H1 (cell line): ENCODE data around the gene TOM1. TPM values are rescaled to one million over a fixed set of nuclear protein-coding genes. Genes with fewer than 3 reads are reported as not detected.

Experiments used
- CTCF ChIA-PET: fragments of 300-600 bp; sonication (Branson Sonifier 250); formaldehyde crosslinking; loops from one replicate; lab custom pipeline; 2021; ENCODE audit not compliant: partially characterized antibody; lab: Charles Lee
- POLR2A ChIA-PET: fragments of 300-600 bp; sonication (Branson Sonifier 250); formaldehyde crosslinking; loops from one replicate; lab custom pipeline; 2021; ENCODE audit warnings: inconsistent platforms; ENCODE audit not compliant: partially characterized antibody; lab: Charles Lee
- DNase-seq, 2 experiments: peaks; one replicate each; pipeline versions ENCODE4 v3.0.0 to v3.0.0-alpha.2; 2010 to 2022; ENCODE audit warnings: low spot score in 2 of 2, low read depth in 1 of 2, mixed read lengths in 1 of 2
- FAIRE-seq: peaks from 2 replicates; lab custom pipeline; 2011; peaks lifted over from hg19 to GRCh38; lab: Jason Lieb, UNC
- H2AFZ ChIP-seq: 2 replicates; pipeline ENCODE4 v1.8.1; 2012; ENCODE audit warnings: low read length, inconsistent platforms
- H2AK5ac ChIP-seq: 2 replicates; pipeline ENCODE4 v1.6.1; 2013; ENCODE audit warnings: low read depth, low read length
- H2BK120ac ChIP-seq: replicated peaks from 2 replicates; pipeline ENCODE3; 2013; ENCODE audit warnings: low read depth, low read length, inconsistent platforms
- H2BK12ac ChIP-seq: 2 replicates; pipeline ENCODE4 v1.6.1; 2013; ENCODE audit warnings: low read depth, low read length
- H2BK15ac ChIP-seq: 2 replicates; pipeline ENCODE4 v1.6.1; 2013; ENCODE audit warnings: low read length
- H2BK20ac ChIP-seq: 2 replicates; pipeline ENCODE4 v1.6.1; 2013; ENCODE audit warnings: low read length
- H2BK5ac ChIP-seq: 2 replicates; pipeline ENCODE4 v1.6.1; 2013; ENCODE audit warnings: low read depth, low read length
- H3K14ac ChIP-seq: 2 replicates; pipeline ENCODE4 v1.6.1; 2013; ENCODE audit warnings: inconsistent platforms; ENCODE audit not compliant: insufficient read length
- H3K18ac ChIP-seq: 2 replicates; pipeline ENCODE4 v1.6.1; 2013; ENCODE audit warnings: low read length; ENCODE audit errors: extremely low read depth
- H3K23ac ChIP-seq: 2 replicates; pipeline ENCODE4 v1.6.1; 2013; ENCODE audit warnings: inconsistent platforms; ENCODE audit not compliant: insufficient read length
- H3K23me2 ChIP-seq: 2 replicates; pipeline ENCODE4 v1.6.1; 2013; ENCODE audit warnings: low read depth, low read length
- H3K27ac ChIP-seq: 2 replicates; pipeline ENCODE4 v1.6.1; 2011; ENCODE audit warnings: low read depth, low read length, inconsistent platforms
- H3K27me3 ChIP-seq, 4 experiments: replicated peaks in 1 of 4; 1 replicate in 1 of 4; 2 replicates in 3 of 4; pipeline versions ENCODE4 v1.6.1 to v1.8.1; 2011 to 2013; ENCODE audit warnings: low read length in 3 of 4, mild to moderate bottlenecking in 3 of 4, inconsistent platforms in 2 of 4, mixed read lengths in 2 of 4, moderate library complexity in 1 of 4; ENCODE audit not compliant: control insufficient read depth in 3 of 4, insufficient read depth in 3 of 4; ENCODE audit errors: extremely low read depth in 1 of 4
- H3K36me3 ChIP-seq, 4 experiments: 2 replicates each; pipeline versions ENCODE4 v1.6.1 to v1.8.1; 2011 to 2013; ENCODE audit warnings: mild to moderate bottlenecking in 4 of 4, low read length in 3 of 4, moderate library complexity in 2 of 4, control low read depth in 1 of 4, inconsistent platforms in 1 of 4; ENCODE audit not compliant: insufficient read depth in 4 of 4, control insufficient read depth in 2 of 4
- H3K4ac ChIP-seq: replicated peaks from 2 replicates; pipeline ENCODE3; 2013; ENCODE audit warnings: low read length, low read depth, mixed read lengths, inconsistent platforms; ENCODE audit not compliant: insufficient read length
- H3K4me1 ChIP-seq, 4 experiments: replicated peaks in 1 of 4; 1 replicate in 1 of 4; 2 replicates in 3 of 4; pipeline versions ENCODE4 v1.6.1 to v1.8.1; 2011 to 2013; ENCODE audit warnings: low read length in 3 of 4, inconsistent platforms in 2 of 4, mixed read lengths in 1 of 4; ENCODE audit not compliant: insufficient read depth in 4 of 4, control insufficient read depth in 3 of 4
- H3K4me2 ChIP-seq, 2 experiments: 2 replicates each; pipeline versions ENCODE4 v1.6.1 to v1.8.1; 2011 to 2013; ENCODE audit warnings: low read depth in 2 of 2, low read length in 2 of 2, control low read depth in 1 of 2, inconsistent platforms in 1 of 2, mild to moderate bottlenecking in 1 of 2; ENCODE audit not compliant: insufficient read depth in 1 of 2
- H3K4me3 ChIP-seq, 4 experiments: fragments of 200-600, 300-600 bp in 1 of 4; sonication (generic), shearing (Covaris generic), sonication (Bioruptor Twin) in 1 of 4; 2 replicates each; pipeline versions ENCODE4 v1.5.1 to v1.8.1; 2011 to 2016; ENCODE audit warnings: low read length in 4 of 4, low read depth in 3 of 4, control low read depth in 2 of 4, inconsistent platforms in 2 of 4, mild to moderate bottlenecking in 2 of 4, mixed read lengths in 1 of 4, moderate library complexity in 1 of 4; ENCODE audit not compliant: insufficient read depth in 2 of 4; ENCODE audit errors: extremely low read depth in 1 of 4
- H3K56ac ChIP-seq: replicated peaks from 2 replicates; pipeline ENCODE3; 2013; ENCODE audit warnings: low read depth, mild to moderate bottlenecking, mixed read lengths, low read length, inconsistent platforms; ENCODE audit not compliant: insufficient read length
- H3K79me1 ChIP-seq: 2 replicates; pipeline ENCODE4 v1.6.1; 2013; ENCODE audit warnings: low read depth, low read length, control low read depth
- H3K79me2 ChIP-seq, 2 experiments: 2 replicates each; pipeline versions ENCODE4 v1.6.1 to v1.8.1; 2012 to 2013; ENCODE audit warnings: low read length in 2 of 2, mild to moderate bottlenecking in 2 of 2, inconsistent platforms in 1 of 2; ENCODE audit not compliant: insufficient read depth in 2 of 2, control insufficient read depth in 1 of 2
- H3K9ac ChIP-seq, 4 experiments: replicated peaks in 1 of 4; 1 replicate in 1 of 4; 2 replicates in 3 of 4; pipeline versions ENCODE4 v1.6.1 to v1.8.1; 2011 to 2013; ENCODE audit warnings: low read depth in 3 of 4, low read length in 3 of 4, control low read depth in 2 of 4, mild to moderate bottlenecking in 2 of 4, moderate library complexity in 2 of 4, inconsistent platforms in 1 of 4; ENCODE audit errors: extremely low read depth in 1 of 4
- H3K9me3 ChIP-seq, 2 experiments: 2 replicates each; pipeline versions ENCODE4 v1.6.1 to v1.8.1; 2012 to 2013; ENCODE audit warnings: mild to moderate bottlenecking in 2 of 2, moderate library complexity in 2 of 2, control low read depth in 1 of 2, inconsistent platforms in 1 of 2, low read depth in 1 of 2, low read length in 1 of 2, mixed read lengths in 1 of 2; ENCODE audit not compliant: insufficient read depth in 2 of 2
- H4K20me1 ChIP-seq, 2 experiments: replicated peaks in 1 of 2; 2 replicates each; pipeline versions ENCODE3 to v1.8.1; 2011 to 2013; ENCODE audit warnings: inconsistent platforms in 2 of 2, low read length in 2 of 2, mild to moderate bottlenecking in 1 of 2; ENCODE audit not compliant: insufficient read depth in 2 of 2, control insufficient read depth in 1 of 2
- H4K5ac ChIP-seq: 2 replicates; pipeline ENCODE4 v1.6.1; 2013; ENCODE audit warnings: low read length, low read depth, mixed read lengths, inconsistent platforms; ENCODE audit not compliant: insufficient read length
- H4K8ac ChIP-seq: 2 replicates; pipeline ENCODE4 v1.8.0; 2013; ENCODE audit warnings: mild to moderate bottlenecking, moderate library complexity, low read length, inconsistent platforms; ENCODE audit not compliant: insufficient read depth; ENCODE audit errors: extremely low read depth
- H4K91ac ChIP-seq: replicated peaks from 2 replicates; pipeline ENCODE3; 2013; ENCODE audit warnings: low read length, mixed read lengths, inconsistent platforms; ENCODE audit not compliant: insufficient read length
- BACH1 ChIP-seq: IDR thresholded peaks from 2 replicates; pipeline ENCODE4 v1.6.1; 2012; ENCODE audit warnings: low read length, improper control_type of control experiment
- YY1 ChIP-seq: IDR thresholded peaks from 2 replicates; pipeline ENCODE4 v1.6.1; 2011; ENCODE audit warnings: low read depth, mild to moderate bottlenecking, low read length
- whole genome bisulfite sequencing, 2 experiments: shearing (Covaris generic) in 1 of 2; methylation state at CpG; one replicate each; pipeline versions ENCODE4 v1.1.6 to v1.1.7; 2013 to 2015; ENCODE audit warnings: low lambda C conversion rate in 2 of 2, mixed read lengths in 2 of 2, inconsistent platforms in 1 of 2, low coverage in 1 of 2, missing lambda C conversion rate in 1 of 2; ENCODE audit not compliant: insufficient replicate concordance in 2 of 2, insufficient coverage in 1 of 2, insufficient read length in 1 of 2; ENCODE audit errors: extremely low coverage in 1 of 2, missing lambda C conversion rate in 1 of 2; 5-methylcytosine and 5-hydroxymethylcytosine counted together
- polyA plus RNA-seq, 7 experiments: library from polyadenylated mRNA; depleted of rRNA in 3 of 7; stranded (reverse) in 5 of 7; unstranded in 2 of 7; fragments of >200 nt in 5 of 7; fragments of 200-250 nt in 2 of 7; gene quantifications; 1 replicate in 5 of 7; 2 replicates in 1 of 7; 4 replicates in 1 of 7; pipeline versions ENCODE4 v1.2.1 to v1.2.3, GENCODE V29; 2011 to 2013; ENCODE audit warnings: missing spikeins in 2 of 7, mixed read lengths in 2 of 7
- total RNA-seq: library from RNA; stranded (reverse); fragmentation: NEBNext Ultra II Directional; extraction: Animal tissue kit (Norgen Biotek cat#: 25700); gene quantifications from 2 replicates; pipeline ENCODE4 v1.2.1, GENCODE V29; 2021
- TF ChIP-seq, protein P1 (sequence below): IDR thresholded peaks from 2 replicates; pipeline ENCODE4 v1.6.1; 2012; ENCODE audit warnings: inconsistent platforms

The TOM1 gene
- total and polyA plus RNA-seq, 2 of the 8 experiments (the other 6 are each of a cell fraction or from before 2014, with no cell fraction given): 25.1 to 39.2 TPM

DNA sequence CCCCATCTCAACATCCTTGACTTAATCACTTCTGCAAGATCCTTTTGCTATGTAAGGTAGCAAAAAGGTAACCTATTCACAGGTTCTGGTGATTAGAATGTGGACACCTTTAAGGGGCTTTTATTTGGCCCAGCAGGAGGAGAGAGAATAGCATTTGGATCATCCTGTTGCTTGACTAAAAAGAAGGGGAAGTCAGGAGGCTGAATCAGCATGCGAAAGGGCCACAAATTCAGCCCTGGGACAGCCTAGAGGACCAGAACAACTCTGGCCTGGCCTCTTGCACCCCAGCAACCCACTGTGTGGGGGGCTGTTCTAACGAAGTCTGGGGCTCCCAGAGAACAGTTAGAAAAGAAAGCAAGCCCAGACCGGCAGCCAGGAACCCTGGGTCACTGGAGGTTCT is 78.0 kb downstream of the TOM1 start:
- peak overlapping the region; percentile 80; the same call in 1 of the 2 replicates for H3K27ac ChIP-seq
- peaks cover 22 to 31% (median 26%) of the 10 kb centered on the region in 4 experiments for H3K4me1 ChIP-seq
- 11% methylated on average over 3 of the region's 3 CpGs; no CpG with 5 or more reads in 1 of the 2 experiments for WGBS, 2 experiments
- peaks cover 0 to 4% of the 10 kb centered on the region in 2 experiments; a peak in 1 of 4 replicates for H3K79me2 ChIP-seq
- no peak overlapping the region for H4K8ac ChIP-seq
- H3K4ac ChIP-seq: peak overlapping the region; percentile 55
- peak overlapping the region; percentile 67 for H2BK120ac ChIP-seq
- DNase-seq: no peak
- H3K36me3 ChIP-seq: no peaks in the 10 kb centered on the region
- peak overlapping the region; percentile 84 for H3K18ac ChIP-seq
- peak overlapping the region; percentile 28 to 30; a peak in 3 of 4 replicates for H3K4me2 ChIP-seq
- peaks cover 8% of the 10 kb centered on the region; the same call in 1 of the 2 replicates for H3K23me2 ChIP-seq
- peak overlapping the region; percentile 59 for H4K91ac ChIP-seq
- POLR2A ChIA-PET: interaction anchor here (1.1 to 57.4 kb wide), 2 partner anchors 27 to 37 kb away, joined by 9 to 1995 read pairs; partner anchors contain the start of gene MCM5
- H3K14ac ChIP-seq: no peak overlapping the region
- H3K56ac ChIP-seq: no peak overlapping the region
- H2BK5ac ChIP-seq: peak overlapping the region; percentile 95
- no peak for FAIRE-seq
- H2AK5ac ChIP-seq: 0 out of 2 replicates have a peak overlapping the region, but pooled peaks have one; percentile 43
- no peak overlapping the region for H3K23ac ChIP-seq
- no peak overlapping the region for H2BK15ac ChIP-seq
- peaks cover 2% of the 10 kb centered on the region; the same call in 1 of the 2 replicates for H3K79me1 ChIP-seq
- CTCF ChIA-PET: no interaction called here
- peak overlapping the region; percentile 91; the same call in 1 of the 2 replicates for H2BK12ac ChIP-seq
- H3K4me3 ChIP-seq: no peak overlapping the region
- H4K20me1 ChIP-seq: no peaks in the 10 kb centered on the region
- H3K9ac ChIP-seq: peak overlapping the region in 1 of 4 experiments; percentile 20; a peak in 2 of 7 replicates
- H3K27me3 ChIP-seq: no peaks in the 10 kb centered on the region; a peak in 1 of 7 replicates
- TF ChIP-seq, protein P1, sequence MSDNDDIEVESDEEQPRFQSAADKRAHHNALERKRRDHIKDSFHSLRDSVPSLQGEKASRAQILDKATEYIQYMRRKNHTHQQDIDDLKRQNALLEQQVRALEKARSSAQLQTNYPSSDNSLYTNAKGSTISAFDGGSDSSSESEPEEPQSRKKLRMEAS: 0 out of 2 replicates have a peak, but pooled peaks have one; percentile 7
- no peak for TF ChIP-seq YY1
- TF ChIP-seq BACH1: peak; percentile 78
- H2AFZ ChIP-seq: no peak overlapping the region
- H4K5ac ChIP-seq: peak overlapping the region; percentile 8
- no peaks in the 10 kb centered on the region for H3K9me3 ChIP-seq
- peak overlapping the region; percentile 40; the same call in 1 of the 2 replicates for H2BK20ac ChIP-seq
